ENCODE results near the gene CES2.

GRCh38 chr16:66975302-66975893, 40.1 kb downstream of the CES2 start:
- TF ChIP-seq USF1 (CRISPR knock-in tag; IDR thresholded peaks at IDR 0.05) (no peak), POLR2A (conservative IDR thresholded peaks at IDR 0.05) (0 out of 2 replicates have a peak, but pooled peaks have one; percentile 0)
